Caco-2 (cell line): ENCODE results near the gene STAG1. TPM values are rescaled to one million over a fixed set of nuclear protein-coding genes. Genes with fewer than 3 reads are reported as not detected.

Experiments used
- BruUV-seq: library from RNA; stranded (reverse); fragments of 400-500 nt; replicated peaks from 2 replicates; lab custom pipeline; 2021; lab: Mats Ljungman, UMichigan
- CTCF ChIA-PET: fragments of 300-600 bp; sonication (Branson Sonifier 250); formaldehyde crosslinking; loops from one replicate; lab custom pipeline; 2022; ENCODE audit warnings: antibody characterized with exemption; lab: Charles Lee
- POLR2A ChIA-PET: fragments of 300-600 bp; sonication (Branson Sonifier 250); formaldehyde crosslinking; loops from one replicate; lab custom pipeline; 2022; ENCODE audit warnings: antibody characterized with exemption; lab: Charles Lee
- DNase-seq, 2 experiments: peaks; one replicate each; pipeline versions ENCODE4 v3.0.0 to v3.0.0-alpha.2; 2020 to 2022
- H3K27me3 ChIP-seq: replicated peaks from 2 replicates; pipeline ENCODE4 v1.6.0; 2011; ENCODE audit warnings: low read length; ENCODE audit not compliant: control insufficient read depth, insufficient read depth
- H3K36me3 ChIP-seq: 2 replicates; pipeline ENCODE4 v1.5.1; 2011; ENCODE audit warnings: low read length; ENCODE audit not compliant: control insufficient read depth, insufficient read depth
- H3K4me1 ChIP-seq: fragments of 250-450 bp; sonication (Bioruptor Pico); 2 replicates; pipeline ENCODE4 v1.5.1; 2020; ENCODE audit warnings: mild to moderate bottlenecking
- H3K4me3 ChIP-seq: 2 replicates; pipeline ENCODE4 v1.5.1; 2011; ENCODE audit warnings: low read depth, mild to moderate bottlenecking, control low read depth, low read length
- H3K9me3 ChIP-seq: fragments of 250-450 bp; sonication (Bioruptor Pico); 2 replicates; pipeline ENCODE4 v1.5.1; 2020; ENCODE audit warnings: mild to moderate bottlenecking, moderate library complexity
- H3K27ac Mint-ChIP-seq: one replicate; pipeline ENCODE4 v1.8.0; 2022; ENCODE audit warnings: mixed read lengths; ENCODE audit not compliant: unreplicated experiment
- H3K27me3 Mint-ChIP-seq: one replicate; pipeline ENCODE4 v1.8.0; 2022; ENCODE audit warnings: mixed read lengths; ENCODE audit not compliant: insufficient read depth, unreplicated experiment
- H3K36me3 Mint-ChIP-seq: one replicate; pipeline ENCODE4 v1.8.0; 2022; ENCODE audit warnings: mild to moderate bottlenecking, mixed read lengths; ENCODE audit not compliant: insufficient read depth, unreplicated experiment
- H3K4me1 Mint-ChIP-seq: one replicate; pipeline ENCODE4 v1.8.0; 2022; ENCODE audit warnings: low read depth, mixed read lengths; ENCODE audit not compliant: unreplicated experiment
- H3K4me3 Mint-ChIP-seq: one replicate; pipeline ENCODE4 v1.8.0; 2022; ENCODE audit warnings: mild to moderate bottlenecking, moderate library complexity, mixed read lengths; ENCODE audit not compliant: unreplicated experiment
- H3K9me3 Mint-ChIP-seq: one replicate; pipeline ENCODE4 v1.8.0; 2022; ENCODE audit warnings: mixed read lengths; ENCODE audit not compliant: unreplicated experiment
- CTCF ChIP-seq, 2 experiments: fragments of 200-600 bp in 1 of 2; IDR thresholded peaks; 1 replicate in 1 of 2; 2 replicates in 1 of 2; pipeline versions ENCODE4 v1.5.1 to v1.8.0; 2011 to 2022; ENCODE audit warnings: antibody characterized with exemption in 1 of 2, control low read depth in 1 of 2, inconsistent platforms in 1 of 2, low read depth in 1 of 2, low read length in 1 of 2, mild to moderate bottlenecking in 1 of 2, moderate library complexity in 1 of 2; ENCODE audit not compliant: insufficient read depth in 1 of 2, severe bottlenecking in 1 of 2, unreplicated experiment in 1 of 2
- intact Hi-C: fragments of 100-400 bp; cut with micrococcal nuclease; formaldehyde crosslinking; loops from one replicate; pipeline ENCODE4 v1.10.0; 2022; ENCODE audit not compliant: unreplicated experiment
- total RNA-seq: library from RNA; stranded (reverse); gene quantifications from 2 replicates; pipeline ENCODE4 v1.2.3, GENCODE V29; 2022

The STAG1 gene
- total RNA-seq, 1 experiment from 2014 or later, result 37.5 TPM

DNA sequence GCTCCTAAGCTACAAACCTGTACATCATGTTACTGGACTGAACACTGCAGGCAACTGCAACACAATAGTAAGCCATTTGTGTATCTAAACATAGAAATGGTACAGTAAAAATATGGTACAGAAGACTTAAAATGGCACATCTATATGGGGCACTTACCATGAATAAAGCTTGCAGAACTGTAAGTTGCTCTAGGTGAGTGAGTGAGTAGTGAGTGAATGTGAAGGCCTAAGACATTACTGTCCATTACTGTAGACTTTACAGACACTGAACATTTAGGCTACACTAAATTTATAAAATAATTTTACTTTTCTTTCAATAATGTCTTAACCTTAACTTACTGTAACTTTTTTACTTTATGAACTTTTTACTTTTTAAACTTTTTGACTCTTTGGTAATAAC lies 76.2 kb downstream of the STAG1 start:
- Histone ChIP-seq H3K4me1 (no peaks in the 10 kb centered on the region), H3K36me3 (no peaks in the 10 kb centered on the region), H3K4me3 (no peak overlapping the region), H3K27me3 (no peaks in the 10 kb centered on the region), H3K9me3 (no peaks in the 10 kb centered on the region)
- intact Hi-C loops, result no loop called here
- H3K4me1 Mint-ChIP-seq, result peaks cover 7% of the 10 kb centered on the region
- H3K9me3 Mint-ChIP-seq, result no peaks in the 10 kb centered on the region
- no TSS peak for BruUV-seq
- DNase-seq, result no peak
- no peak overlapping the region for H3K4me3 Mint-ChIP-seq
- no peaks in the 10 kb centered on the region for H3K36me3 Mint-ChIP-seq
- CTCF ChIA-PET, result no interaction called here
- TF ChIP-seq CTCF (IDR thresholded peaks at IDR 0.05; ENCODE audit: insufficient read depth in 1 of 2, low read depth in 1 of 2, low read length in 1 of 2, severe bottlenecking in 1 of 2, unreplicated experiment in 1 of 2), result no peak
- POLR2A ChIA-PET, result no interaction called here
- no peak overlapping the region for H3K27ac Mint-ChIP-seq
- no peaks in the 10 kb centered on the region for H3K27me3 Mint-ChIP-seq

- no peaks in the 10 kb centered on the region for H3K27me3 ChIP-seq
- H3K4me1 ChIP-seq, result no peaks in the 10 kb centered on the region
- no peaks in the 10 kb centered on the region for H3K9me3 Mint-ChIP-seq
- H3K4me1 Mint-ChIP-seq, result peaks cover 7% of the 10 kb centered on the region
- H3K4me3 ChIP-seq, result no peak overlapping the region
- H3K9me3 ChIP-seq, result no peaks in the 10 kb centered on the region
- no peak for DNase-seq
- no peaks in the 10 kb centered on the region for H3K36me3 ChIP-seq
- H3K36me3 Mint-ChIP-seq, result no peaks in the 10 kb centered on the region
- BruUV-seq, result no TSS peak
- no peak overlapping the region for H3K27ac Mint-ChIP-seq
- POLR2A ChIA-PET, result no interaction called here
- CTCF ChIA-PET, result no interaction called here
- intact Hi-C loops, result no loop called here
- no peak for TF ChIP-seq CTCF (IDR thresholded peaks at IDR 0.05; ENCODE audit: insufficient read depth in 1 of 2, low read depth in 1 of 2, low read length in 1 of 2, severe bottlenecking in 1 of 2, unreplicated experiment in 1 of 2)
- H3K27me3 Mint-ChIP-seq, result no peaks in the 10 kb centered on the region
- no peak overlapping the region for H3K4me3 Mint-ChIP-seq
These were observed 76.9 kb downstream of the STAG1 start for GRCh38 chr3:136675150-136675858.

- no peaks in the 10 kb centered on the region for H3K9me3 Mint-ChIP-seq
- intact Hi-C loops, result no loop called here
- H3K4me1 Mint-ChIP-seq, result peaks cover 7% of the 10 kb centered on the region
- POLR2A ChIA-PET, result interaction anchor here (0.6 kb wide), 1 partner anchor 72 kb away, joined by 5 read pairs; no protein-coding TSS in a partner anchor
- no TSS peak for BruUV-seq
- Histone ChIP-seq H3K4me1 (peaks cover 4% of the 10 kb centered on the region; the same call in 1 of the 2 replicates), H3K9me3 (no peaks in the 10 kb centered on the region), H3K36me3 (no peaks in the 10 kb centered on the region), H3K4me3 (no peak overlapping the region), H3K27me3 (no peaks in the 10 kb centered on the region)
- no peaks in the 10 kb centered on the region for H3K27me3 Mint-ChIP-seq
- no peak overlapping the region for H3K27ac Mint-ChIP-seq
- DNase-seq, result no peak
- CTCF ChIA-PET, result interaction anchor here (0.6 kb wide), 1 partner anchor 128 kb away, joined by 3 read pairs; no protein-coding TSS in a partner anchor
- no peak for TF ChIP-seq CTCF (IDR thresholded peaks at IDR 0.05; ENCODE audit: insufficient read depth in 1 of 2, low read depth in 1 of 2, low read length in 1 of 2, severe bottlenecking in 1 of 2, unreplicated experiment in 1 of 2)
- no peaks in the 10 kb centered on the region for H3K36me3 Mint-ChIP-seq
- H3K4me3 Mint-ChIP-seq, result no peak overlapping the region
These were observed 79.7 kb downstream of the STAG1 start for GRCh38 chr3:136672457-136672856.
